ENCODE measurements around the gene CUL3.

CUL3 gene

DNA sequence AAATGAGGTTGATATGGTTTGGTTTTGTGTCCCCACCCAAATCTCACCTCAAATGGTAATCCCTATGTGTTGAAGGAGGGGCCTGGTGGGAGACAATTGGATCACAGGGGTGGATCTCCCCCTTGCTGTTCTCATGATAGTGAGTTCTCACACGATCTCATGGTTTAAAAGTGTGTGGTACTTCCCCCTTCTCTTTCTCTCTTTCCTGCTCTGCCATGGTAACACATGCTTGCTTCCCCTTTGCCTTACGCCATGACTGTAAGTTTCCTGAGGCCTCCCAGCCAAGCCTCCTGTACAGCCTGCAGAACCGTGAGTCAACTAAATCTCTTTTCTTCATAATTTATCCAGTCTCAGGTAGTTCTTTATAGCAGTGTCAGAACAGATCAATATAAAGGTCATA is 158.5 kb downstream of the CUL3 start:
- H3K4me3 ChIP-seq (ENCODE audit: low read length) = no peak overlapping the region
- no peak overlapping the region for H3K27ac ChIP-seq (ENCODE audit: low read depth, low read length)
- no peak overlapping the region for H3K9ac ChIP-seq (ENCODE audit: low read length)
- H3K27me3 ChIP-seq (ENCODE audit: control insufficient read depth, insufficient read depth, low read length) = no peaks in the 10 kb centered on the region
- H3K4me1 ChIP-seq (ENCODE audit: control insufficient read depth, insufficient read depth, low read length) = no peaks in the 10 kb centered on the region
- no peaks in the 10 kb centered on the region for H3K36me3 ChIP-seq (ENCODE audit: control insufficient read depth, insufficient read depth, low read length)

DNA sequence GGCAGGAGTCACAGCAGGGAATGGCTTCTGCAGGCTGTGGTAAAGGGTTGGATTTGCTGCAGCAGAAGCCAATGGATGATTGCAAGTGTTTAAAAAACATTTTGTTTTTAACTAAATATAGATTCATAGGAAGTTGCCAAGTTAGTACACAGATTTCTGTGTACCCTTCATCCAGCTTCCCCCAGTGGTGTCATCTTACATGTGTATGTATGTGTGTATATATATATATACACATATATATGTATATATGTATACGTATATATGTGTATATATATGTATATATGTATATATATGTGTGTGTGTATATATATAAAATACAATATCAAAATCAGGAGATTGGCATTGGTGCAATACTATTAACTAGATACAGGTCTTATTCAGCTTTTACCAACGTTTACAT is 164.1 kb downstream of the CUL3 start:
- H3K9ac ChIP-seq (ENCODE audit: low read length) = no peak overlapping the region
- no peaks in the 10 kb centered on the region for H3K36me3 ChIP-seq (ENCODE audit: control insufficient read depth, insufficient read depth, low read length)
- H3K27me3 ChIP-seq (ENCODE audit: control insufficient read depth, insufficient read depth, low read length) = no peaks in the 10 kb centered on the region
- no peak overlapping the region for H3K4me3 ChIP-seq (ENCODE audit: low read length)
- H3K27ac ChIP-seq (ENCODE audit: low read depth, low read length) = no peak overlapping the region
- no peaks in the 10 kb centered on the region for H3K4me1 ChIP-seq (ENCODE audit: control insufficient read depth, insufficient read depth, low read length)

Measured in rectal smooth muscle tissue (tissue), 1 donor.